ENCODE measurements around the gene DCUN1D5.

- TF ChIP-seq CTCF (IDR thresholded peaks at IDR 0.05; ENCODE audit: borderline replicate concordance, extremely low read depth, low read length, poor library complexity, severe bottlenecking) (no peak), EZH2 (IDR thresholded peaks at IDR 0.05; ENCODE audit: borderline replicate concordance, low read depth, low read length, severe bottlenecking) (no peak)
Observed at GRCh38 chr11:103061656-103062055, 30.3 kb downstream of the DCUN1D5 start.

All from DND-41 (cell line).